HepG2 (cell line): ENCODE data around the gene RASAL3. TPM values are rescaled to one million over a fixed set of nuclear protein-coding genes. Genes with fewer than 3 reads are reported as not detected.

Source experiments
- CHCHD3 ChIP-seq: sonication (generic); formaldehyde crosslinking; IDR thresholded peaks from 2 replicates; pipeline ENCODE4 v1.8.0; 2022; ENCODE audit warnings: mild to moderate bottlenecking, missing genetic modification reagents, moderate library complexity
- DPF2 ChIP-seq: sonication (generic); formaldehyde crosslinking; IDR thresholded peaks from 2 replicates; pipeline ENCODE4 v1.4.0; 2020; ENCODE audit warnings: mild to moderate bottlenecking, low read depth, missing genetic modification reagents, borderline replicate concordance
- EHMT2 ChIP-seq: fragments of 200-600 bp; sonication (generic); IDR thresholded peaks from 2 replicates; pipeline ENCODE4 v1.7.0; 2017; ENCODE audit warnings: antibody characterized with exemption, low read depth, low read length, borderline replicate concordance
- HDAC2 ChIP-seq: sonication (generic); formaldehyde crosslinking; IDR thresholded peaks from 2 replicates; pipeline ENCODE4 v1.4.0; 2020; ENCODE audit warnings: missing genetic modification reagents
- HMG20B ChIP-seq: conservative IDR thresholded peaks from 2 replicates; pipeline ENCODE4 v1.6.1; 2016; ENCODE audit warnings: missing genetic modification reagents, missing compliant biosample characterization
- HOMEZ ChIP-seq: IDR thresholded peaks from 2 replicates; pipeline ENCODE4 v1.6.1; 2016; ENCODE audit warnings: low read depth
- KDM4B ChIP-seq: sonication (generic); formaldehyde crosslinking; IDR thresholded peaks from 2 replicates; pipeline ENCODE4 v1.4.0; 2020; ENCODE audit warnings: missing genetic modification reagents
- MAFF ChIP-seq: IDR thresholded peaks from 2 replicates; pipeline ENCODE4 v1.6.1; 2011; ENCODE audit warnings: low read depth, low read length, improper control_type of control experiment
- MAX ChIP-seq: IDR thresholded peaks from 2 replicates; pipeline ENCODE4 v1.6.1; 2012; ENCODE audit warnings: inconsistent platforms
- MXD1 ChIP-seq: sonication (generic); formaldehyde crosslinking; IDR thresholded peaks from 2 replicates; pipeline ENCODE4 v1.4.0; 2020; ENCODE audit warnings: mild to moderate bottlenecking, missing genetic modification reagents
- NR2F6 ChIP-seq, 2 experiments: IDR thresholded peaks; 2 replicates each; pipeline ENCODE4 v1.6.1; 2016; ENCODE audit warnings: antibody characterized with exemption in 1 of 2, mild to moderate bottlenecking in 1 of 2
- RARA ChIP-seq: IDR thresholded peaks from 2 replicates; pipeline ENCODE4 v1.6.1; 2016; ENCODE audit warnings: missing genetic modification reagents, missing compliant biosample characterization
- RXRB ChIP-seq: IDR thresholded peaks from 2 replicates; pipeline ENCODE4 v1.6.1; 2016; ENCODE audit warnings: borderline replicate concordance, missing genetic modification reagents, missing compliant biosample characterization
- SKIL ChIP-seq: sonication (generic); formaldehyde crosslinking; IDR thresholded peaks from 2 replicates; pipeline ENCODE4 v1.8.0; 2022; ENCODE audit warnings: missing genetic modification reagents, mild to moderate bottlenecking, moderate library complexity, borderline replicate concordance
- SMYD3 ChIP-seq: sonication (generic); formaldehyde crosslinking; IDR thresholded peaks from 2 replicates; pipeline ENCODE4 v1.8.1; 2023; ENCODE audit warnings: mild to moderate bottlenecking, missing genetic modification reagents
- SOX13 ChIP-seq, 3 experiments: fragments of 450-650 bp in 1 of 3; sonication (generic) in 1 of 3; formaldehyde crosslinking in 1 of 3; IDR thresholded peaks in 2 of 3; conservative IDR thresholded peaks in 1 of 3; 2 replicates each; pipeline versions ENCODE4 v1.5.0 to v1.6.1; 2016 to 2020; ENCODE audit warnings: antibody characterized with exemption in 1 of 3, mild to moderate bottlenecking in 1 of 3, missing compliant biosample characterization in 1 of 3, missing genetic modification reagents in 1 of 3, moderate library complexity in 1 of 3
- TFDP2 ChIP-seq: sonication (generic); formaldehyde crosslinking; IDR thresholded peaks from 2 replicates; pipeline ENCODE4 v1.4.0; 2020; ENCODE audit warnings: missing genetic modification reagents
- TRIM24 ChIP-seq: sonication (generic); formaldehyde crosslinking; IDR thresholded peaks from 2 replicates; pipeline ENCODE4 v1.8.0; 2022; ENCODE audit warnings: mild to moderate bottlenecking, missing genetic modification reagents
- ZFP36 ChIP-seq: fragments of 150-350 bp; IDR thresholded peaks from 2 replicates; pipeline ENCODE4 v1.6.1; 2018; ENCODE audit warnings: borderline replicate concordance, low read length, low read depth; ENCODE audit not compliant: partially characterized antibody
- ZIK1 ChIP-seq: sonication (generic); formaldehyde crosslinking; IDR thresholded peaks from 2 replicates; pipeline ENCODE4 v1.5.0; 2020; ENCODE audit warnings: mild to moderate bottlenecking, low read depth, missing genetic modification reagents, borderline replicate concordance
- ZMYM3 ChIP-seq: sonication (generic); formaldehyde crosslinking; IDR thresholded peaks from 2 replicates; pipeline ENCODE4 v1.5.1; 2020; ENCODE audit warnings: mild to moderate bottlenecking, missing genetic modification reagents
- ZNF124 ChIP-seq: sonication (generic); formaldehyde crosslinking; IDR thresholded peaks from 2 replicates; pipeline ENCODE4 v1.4.0; 2020; ENCODE audit warnings: missing genetic modification reagents
- ZNF232 ChIP-seq: sonication (generic); formaldehyde crosslinking; IDR thresholded peaks from 2 replicates; pipeline ENCODE4 v1.4.0; 2020; ENCODE audit warnings: missing genetic modification reagents, borderline replicate concordance
- ZNF350 ChIP-seq: sonication (generic); formaldehyde crosslinking; IDR thresholded peaks from 2 replicates; pipeline ENCODE4 v1.4.0; 2020; ENCODE audit warnings: mild to moderate bottlenecking, low read depth, missing genetic modification reagents, borderline replicate concordance
- polyA plus RNA-seq, 8 experiments: library from polyadenylated mRNA; depleted of rRNA in 3 of 8; stranded (reverse) in 7 of 8; unstranded in 1 of 8; fragments of >200 nt; fragmentation: Illumina TruSeq in 4 of 8; extraction: Trizol in 4 of 8; gene quantifications; 2 replicates each; pipeline versions ENCODE4 v1.2.1 to v1.2.3, GENCODE V29; 2011 to 2016; ENCODE audit warnings: low read depth in 4 of 8, missing spikeins in 1 of 8, mixed read lengths in 1 of 8; ENCODE audit not compliant: insufficient read depth in 1 of 8
- total RNA-seq, 5 experiments: library from RNA; depleted of rRNA; stranded (reverse); fragments of >200 nt; fragmentation: Illumina TruSeq; extraction: Trizol; gene quantifications; 2 replicates each; pipeline ENCODE4 v1.2.3, GENCODE V29; 2016; ENCODE audit warnings: low read depth in 1 of 5

Gene RASAL3
- total and polyA plus RNA-seq, 2 of the 13 experiments (the other 11 are each of a cell fraction or from before 2014, with no cell fraction given), result not detected

- TF ChIP-seq HDAC2 (peak; percentile 25; the same call in 1 of the 2 replicates), HOMEZ (no peak), TFDP2 (CRISPR knock-in tag) (no peak), ZMYM3 (peak; percentile 39; the same call in 1 of the 2 replicates), ZIK1 (CRISPR knock-in tag) (no peak), ZFP36 (no peak), ZNF124 (CRISPR knock-in tag) (no peak), ZNF232 (CRISPR knock-in tag) (no peak), DPF2 (CRISPR knock-in tag) (no peak), RXRB (CRISPR knock-in tag) (peak; percentile 62), SOX13 (IDR thresholded peaks at IDR 0.05) (no peak), SOX13 (CRISPR knock-in tag; conservative IDR thresholded peaks at IDR 0.05 in 1 of 2, IDR thresholded peaks at IDR 0.05 in 1 of 2) (peak in 1 of 2 experiments; percentile 49; a peak in 1 of 4 replicates), CHCHD3 (CRISPR knock-in tag) (no peak), NR2F6 (IDR thresholded peaks at IDR 0.05) (peak; percentile 98), NR2F6 (CRISPR knock-in tag; IDR thresholded peaks at IDR 0.05) (peak; percentile 91), HMG20B (CRISPR knock-in tag) (0 out of 2 replicates have a peak, but pooled peaks have one; percentile 42), MAX (no peak), EHMT2 (no peak), SMYD3 (CRISPR knock-in tag) (no peak), MAFF (no peak), ZNF350 (0 out of 2 replicates have a peak, but pooled peaks have one; percentile 32), KDM4B (no peak), TRIM24 (CRISPR knock-in tag) (0 out of 2 replicates have a peak, but pooled peaks have one; percentile 56), SKIL (CRISPR knock-in tag) (peak; percentile 82), MXD1 (CRISPR knock-in tag) (no peak), RARA (CRISPR knock-in tag) (peak; percentile 96)
Observed at GRCh38 chr19:15468675-15469512, 4.5 kb upstream of the RASAL3 start (continued).
